Left kidney (tissue), 2 donors: Measurements from ENCODE around the gene CADPS2. TPM values are rescaled to one million over a fixed set of nuclear protein-coding genes. Genes with fewer than 3 reads are reported as not detected.

Experiments
- DNase-seq: peaks from one replicate; pipeline ENCODE4 v3.0.0-alpha.2; 2013
- polyA plus RNA-seq: library from polyadenylated mRNA; unstranded; fragments of 120-200 nt; gene quantifications from one replicate; pipeline ENCODE4 v1.2.1, GENCODE V29; 2013; ENCODE audit not compliant: insufficient read length

Gene CADPS2
- polyA plus RNA-seq, 1 donor = 51.3 TPM

DNA sequence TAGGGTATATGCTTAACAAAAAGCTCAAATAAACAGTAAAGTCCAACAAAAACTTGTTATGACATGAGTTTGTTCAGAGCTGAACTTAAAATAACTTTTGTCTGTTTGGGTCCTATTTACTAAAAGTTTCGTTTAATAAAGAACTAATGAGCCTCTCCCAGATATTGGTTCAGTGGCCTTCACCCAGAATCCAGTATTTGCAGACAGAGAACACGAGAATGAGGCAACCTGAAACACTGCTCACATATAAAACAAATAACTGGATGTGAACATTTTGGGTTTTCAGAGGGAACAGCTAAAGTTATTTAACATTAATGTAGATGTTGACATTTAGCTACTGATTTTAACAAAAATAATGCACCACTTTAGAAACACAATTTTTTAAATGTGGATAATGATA is 285.6 kb downstream of the CADPS2 start:
- no peak for DNase-seq

DNA sequence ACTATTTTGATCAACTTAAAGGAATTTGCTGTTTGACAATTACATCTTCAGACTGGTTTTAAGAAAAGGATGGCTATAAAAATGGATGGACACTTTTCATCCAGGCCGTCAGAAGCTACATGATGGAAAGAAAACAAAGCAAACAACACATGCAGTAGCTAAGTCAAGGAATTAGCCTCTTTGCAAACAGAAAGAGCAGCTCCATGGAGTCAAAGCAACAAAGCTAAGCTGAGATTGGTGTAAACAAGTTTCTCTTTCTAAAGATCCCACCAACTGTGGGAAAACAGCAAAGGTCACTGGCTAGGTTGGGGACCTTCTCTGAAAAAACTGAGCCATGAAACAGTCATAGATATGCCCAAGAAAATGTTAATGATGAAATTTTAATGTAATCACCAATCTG is 286.2 kb downstream of the CADPS2 start:
- no peak for DNase-seq

DNA sequence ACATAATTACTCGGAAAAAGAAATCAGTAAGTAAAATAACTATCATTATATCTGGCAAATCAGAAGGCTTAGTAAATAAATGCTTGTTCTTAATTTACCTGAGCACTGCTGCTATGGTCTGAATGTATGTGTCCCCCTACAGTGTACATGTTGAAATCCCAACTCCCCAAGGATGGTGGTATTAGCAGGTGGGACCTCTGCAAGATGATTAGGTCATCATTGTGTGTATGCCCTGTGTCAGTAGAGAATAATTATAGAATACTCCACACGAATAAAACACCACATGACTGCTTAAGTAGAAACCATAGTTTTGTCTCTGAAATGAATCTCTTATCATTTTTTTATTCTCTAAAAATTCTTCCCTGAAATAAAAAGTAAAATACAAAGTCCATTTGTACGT is 289.0 kb downstream of the CADPS2 start:
- no peak for DNase-seq

DNA sequence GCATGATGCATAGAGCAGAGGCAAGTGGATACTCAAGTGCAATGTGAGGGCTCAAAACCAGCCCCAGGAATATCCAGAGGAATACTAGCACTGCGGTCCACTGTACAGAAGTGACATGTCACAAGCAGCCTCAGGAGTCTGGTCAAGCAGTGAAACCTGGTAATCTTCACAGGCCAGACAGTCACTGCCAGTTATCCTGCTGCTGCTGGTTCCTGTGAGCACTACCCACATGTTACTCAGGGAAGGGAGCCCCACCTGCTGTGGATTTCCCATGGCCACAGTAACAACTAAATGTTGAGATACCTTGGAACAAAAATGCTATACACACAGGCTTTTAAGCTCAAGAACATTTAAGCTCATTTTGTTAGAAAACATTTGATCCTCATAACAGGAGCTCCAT is 290.4 kb downstream of the CADPS2 start:
- no peak for DNase-seq

DNA sequence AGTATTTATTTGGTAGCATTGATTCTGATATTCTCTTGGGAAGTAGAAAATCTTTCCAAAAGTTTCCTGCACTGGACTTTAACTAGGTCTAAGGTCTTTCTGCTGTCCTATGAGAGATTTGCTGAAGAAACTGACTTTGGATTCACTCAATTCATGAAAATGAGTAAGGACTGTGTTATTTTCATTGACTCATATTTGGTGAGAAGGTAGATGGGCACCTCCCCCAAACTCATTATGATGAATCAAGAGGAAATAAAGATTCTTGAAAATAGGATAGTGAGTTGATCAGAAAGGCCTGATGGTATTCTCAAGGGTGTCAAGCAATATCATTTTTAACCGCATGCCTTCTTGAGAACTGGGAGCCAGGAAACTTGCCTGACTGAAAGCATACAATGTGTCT is 297.6 kb downstream of the CADPS2 start:
- DNase-seq = no peak

DNA sequence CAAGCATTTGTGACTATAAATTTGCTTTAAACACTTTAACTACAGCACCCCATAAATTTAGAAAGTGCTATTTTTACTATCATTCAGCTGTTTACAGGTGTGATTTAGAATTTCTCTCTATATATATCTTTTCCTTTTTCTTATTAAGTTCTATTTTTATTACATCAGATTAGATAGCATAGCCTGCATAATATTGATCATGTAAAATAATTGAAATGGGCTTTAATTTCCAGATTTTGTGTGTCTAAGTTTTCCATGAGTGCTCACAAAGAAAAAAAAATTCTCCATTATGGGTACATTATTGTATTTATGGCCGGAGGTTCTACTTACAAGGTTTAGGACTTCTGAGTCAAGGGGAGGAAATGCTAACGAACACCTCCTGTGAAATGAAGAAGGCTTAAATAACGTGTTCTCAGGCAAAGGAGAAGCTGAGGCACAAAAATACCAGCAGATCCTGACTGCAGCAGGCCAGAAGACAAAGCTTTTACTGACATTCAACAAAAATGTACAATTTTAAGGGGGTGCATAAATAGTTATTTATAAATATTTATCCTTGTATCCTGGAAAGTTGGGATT is 301.5 kb downstream of the CADPS2 start:
- DNase-seq = peak; percentile 38

DNA sequence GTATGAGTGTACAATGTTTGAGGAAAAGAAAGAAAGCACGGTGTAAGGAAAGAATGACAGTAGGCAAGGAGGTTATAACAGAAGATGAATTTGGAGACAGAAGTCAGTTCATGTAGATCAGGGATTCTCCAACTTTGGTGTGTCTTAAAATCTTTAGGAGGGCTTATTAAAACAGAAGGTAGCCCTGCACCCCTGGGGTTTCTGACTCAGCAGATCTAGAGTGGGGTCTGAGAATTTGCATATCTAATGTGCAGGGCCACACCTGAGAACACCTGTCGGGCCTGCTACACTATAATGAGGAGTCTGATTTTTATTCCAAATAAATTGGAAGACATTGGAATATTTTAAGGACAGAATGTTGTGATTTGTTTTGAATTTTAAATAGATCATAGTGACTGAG is 307.9 kb downstream of the CADPS2 start:
- DNase-seq = no peak

DNA sequence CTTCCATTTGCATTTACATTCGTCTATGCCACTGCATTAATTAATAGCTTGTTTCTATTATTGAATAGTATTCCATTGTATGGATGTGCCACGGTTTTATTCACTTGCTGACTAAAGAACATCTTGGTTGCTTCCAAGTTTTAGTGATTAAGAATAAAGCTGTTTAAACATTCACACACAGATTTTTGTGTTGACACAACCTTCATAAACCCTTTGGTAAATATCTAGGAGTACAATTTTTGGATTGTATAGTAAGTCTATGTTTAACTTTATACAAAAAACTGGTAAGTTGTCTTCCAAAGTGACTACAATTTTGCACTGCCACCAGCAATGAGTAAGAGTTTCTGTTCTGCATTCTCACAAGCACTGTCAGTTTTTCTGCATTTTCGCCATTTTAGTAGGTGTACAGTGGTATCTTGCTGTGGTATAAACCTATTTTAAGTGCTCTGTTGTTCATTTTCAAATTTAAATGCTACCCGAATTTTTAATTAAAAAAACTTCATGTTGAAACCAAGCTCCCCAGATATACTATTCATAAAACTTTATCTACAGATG is 308.7 kb downstream of the CADPS2 start:
- DNase-seq = no peak

DNA sequence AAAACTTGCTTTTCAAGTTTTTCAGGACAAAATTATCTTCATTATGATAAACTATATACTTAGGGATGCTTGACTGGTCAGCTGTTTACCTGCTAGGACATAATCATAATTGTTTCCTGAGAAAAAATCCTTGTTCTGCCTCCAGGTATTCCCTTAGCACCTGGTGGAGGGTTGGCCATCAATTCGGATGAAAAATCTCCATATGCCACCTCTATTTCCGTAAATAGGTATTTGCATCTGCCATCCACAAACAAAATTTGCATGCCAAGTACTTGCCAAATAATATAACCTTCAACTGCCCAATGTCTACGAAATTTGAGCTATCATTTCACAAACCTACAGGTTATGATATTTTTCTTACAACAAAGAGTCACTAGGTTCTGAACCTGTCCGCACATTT is 313.6 kb downstream of the CADPS2 start:
- DNase-seq = no peak

DNA sequence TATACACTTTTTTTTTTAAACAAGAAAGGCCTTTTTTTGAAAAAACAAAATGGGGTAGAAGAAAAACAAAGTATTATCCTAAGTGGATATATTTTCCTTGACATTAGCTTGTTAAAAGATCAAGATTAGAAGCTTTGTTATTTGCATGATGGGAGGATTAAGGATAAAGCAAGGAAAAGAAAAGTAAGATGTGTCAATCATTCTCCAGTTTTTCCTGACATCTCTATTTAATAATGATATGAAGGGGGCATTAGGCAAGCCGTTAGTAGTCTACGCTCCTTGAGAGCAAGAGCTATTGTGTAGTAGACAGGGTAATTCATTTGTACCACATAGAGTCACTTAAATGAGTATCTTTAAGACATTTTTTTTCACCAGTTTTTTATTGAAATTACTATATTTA is 324.9 kb downstream of the CADPS2 start:
- DNase-seq = no peak

DNA sequence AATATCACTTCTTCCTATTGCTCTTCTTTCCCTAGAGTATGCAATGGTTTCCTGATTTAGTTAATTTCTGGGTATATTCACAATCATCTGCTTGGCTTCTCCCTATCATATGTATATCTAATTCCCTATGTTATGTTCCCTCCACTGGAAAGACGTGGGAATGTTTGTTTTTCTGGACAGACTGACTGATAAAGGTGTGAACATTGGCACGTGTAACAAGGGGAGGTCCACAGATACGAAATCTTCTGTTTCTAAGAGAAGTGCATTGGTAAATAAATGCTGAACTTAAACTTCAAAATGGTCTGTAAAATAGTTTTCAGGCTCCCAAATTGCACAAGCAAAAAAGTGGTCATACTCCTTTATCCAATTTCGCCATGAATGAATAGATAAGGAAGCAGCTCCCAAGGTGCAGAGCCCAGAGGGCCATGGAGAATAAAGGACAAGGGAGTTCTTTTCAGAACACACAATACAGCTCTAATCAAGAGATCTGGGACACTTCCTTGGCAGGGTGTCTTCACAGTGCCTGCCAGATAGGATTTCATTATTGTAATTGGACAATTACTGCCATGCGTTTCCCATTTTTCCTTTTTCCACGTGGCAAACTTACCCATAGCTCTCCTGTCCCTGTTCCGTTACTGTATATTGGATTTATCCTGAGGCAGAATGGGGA is 329.3 kb downstream of the CADPS2 start:
- DNase-seq = no peak

DNA sequence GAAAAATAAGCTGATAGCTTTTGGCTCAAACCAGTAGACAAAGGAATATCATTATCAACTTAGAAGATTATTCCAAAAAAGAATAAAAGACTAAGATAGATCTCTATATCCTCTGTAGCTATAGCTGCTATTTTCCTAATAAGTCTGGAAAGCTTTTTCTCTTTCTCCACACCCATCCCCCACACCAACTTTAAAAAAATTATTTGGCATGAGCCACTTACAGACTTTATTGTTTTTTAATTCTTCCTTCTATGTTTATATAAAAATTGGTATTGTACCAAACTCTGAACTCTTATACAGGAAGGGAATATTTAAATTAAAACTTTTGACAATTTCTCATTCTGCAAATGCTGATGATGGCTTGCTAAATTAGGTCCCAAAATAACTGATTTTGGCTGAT is 330.0 kb downstream of the CADPS2 start:
- DNase-seq = no peak

DNA sequence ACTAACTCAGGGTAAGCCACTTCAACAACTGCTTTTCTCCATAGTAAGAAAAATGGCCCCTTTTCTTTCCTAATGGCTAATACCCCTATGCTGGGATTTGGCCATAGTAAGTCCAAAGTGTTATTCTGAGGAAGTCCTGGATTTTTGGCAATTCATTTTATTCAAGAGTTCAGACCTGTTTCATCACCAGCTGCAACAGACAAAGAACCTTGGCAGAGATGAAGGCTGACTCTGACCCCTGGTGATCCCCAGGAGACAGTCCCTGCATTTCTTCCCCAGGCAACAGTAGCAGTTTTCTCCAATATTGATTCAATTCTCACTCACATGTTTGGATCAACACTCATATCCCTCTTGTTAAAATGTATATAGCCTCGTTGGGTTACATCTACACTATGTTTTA is 332.5 kb downstream of the CADPS2 start:
- no peak for DNase-seq

DNA sequence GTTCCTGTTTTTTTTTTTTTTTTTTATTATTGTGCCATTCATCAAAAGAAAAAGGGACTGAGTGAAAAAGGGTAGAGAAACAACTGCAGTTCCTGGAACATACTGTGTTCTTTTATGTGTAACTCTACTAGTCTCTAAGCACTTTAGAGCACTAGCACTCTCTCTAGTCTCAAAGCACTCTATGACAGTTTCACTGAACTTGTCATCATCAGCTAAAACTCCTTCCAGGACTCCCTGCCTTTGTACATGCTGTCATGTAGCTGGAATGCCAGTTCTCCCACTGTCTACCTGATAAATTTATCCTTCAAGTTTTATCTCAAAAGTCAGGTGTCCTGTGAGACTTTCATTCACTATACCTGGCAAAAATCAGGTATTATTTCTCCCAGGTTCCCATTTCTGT is 333.5 kb downstream of the CADPS2 start:
- DNase-seq = no peak

DNA sequence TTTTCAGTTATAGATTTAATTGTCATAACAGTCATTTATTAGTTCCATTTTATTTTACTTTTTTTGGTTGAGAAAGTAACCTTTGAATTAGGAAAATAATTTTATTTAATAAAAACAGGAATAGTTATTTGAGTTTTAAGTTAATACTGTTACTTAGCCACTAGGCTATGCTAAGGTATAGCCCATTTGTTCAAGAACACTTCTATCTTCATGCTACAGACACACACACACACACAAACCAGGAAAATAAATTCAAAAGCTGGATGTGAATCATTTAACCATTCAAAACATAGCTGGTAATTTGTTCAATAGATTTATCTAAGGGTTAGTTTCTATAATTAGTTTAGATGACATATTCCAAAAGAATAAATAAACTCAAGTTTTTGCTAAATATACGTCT is 335.7 kb downstream of the CADPS2 start:
- no peak for DNase-seq

DNA sequence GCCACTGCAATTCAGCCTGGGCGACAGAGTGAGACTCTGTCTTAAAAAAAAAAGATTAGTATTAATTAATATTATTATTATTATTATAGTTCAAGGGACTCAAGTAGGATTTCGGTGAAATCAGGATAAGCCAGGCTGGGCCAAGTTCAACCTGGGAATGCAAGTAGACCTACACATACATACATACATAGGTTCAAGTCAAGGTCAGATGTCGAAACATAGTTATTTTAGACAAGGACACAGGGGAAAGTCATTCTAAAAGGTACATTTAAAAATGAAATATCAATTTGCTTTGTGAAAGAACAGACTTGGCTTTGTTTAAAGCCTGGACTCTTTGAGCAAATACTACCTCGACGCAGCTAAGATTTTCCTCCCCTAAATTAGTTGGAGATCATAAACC is 336.7 kb downstream of the CADPS2 start:
- no peak for DNase-seq

DNA sequence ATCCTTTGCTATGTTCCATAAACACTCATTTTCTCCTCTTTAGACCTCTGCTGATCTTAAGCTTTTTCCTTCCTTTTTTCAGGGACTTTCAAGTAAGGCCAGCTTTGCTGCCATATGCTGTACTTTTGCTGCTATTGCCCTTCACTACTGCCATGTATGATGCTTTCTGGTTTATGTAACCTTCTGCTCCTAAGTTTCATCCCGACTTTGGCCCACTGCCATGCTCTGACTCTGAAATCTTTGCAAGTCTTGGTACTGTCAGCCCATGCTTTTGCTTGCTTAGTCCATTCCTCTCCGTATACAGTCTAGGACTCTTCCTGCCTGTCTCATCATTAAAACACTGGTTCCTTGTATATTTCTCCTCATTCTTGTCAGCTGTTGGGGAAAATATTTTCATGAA is 339.8 kb downstream of the CADPS2 start:
- DNase-seq = no peak

DNA sequence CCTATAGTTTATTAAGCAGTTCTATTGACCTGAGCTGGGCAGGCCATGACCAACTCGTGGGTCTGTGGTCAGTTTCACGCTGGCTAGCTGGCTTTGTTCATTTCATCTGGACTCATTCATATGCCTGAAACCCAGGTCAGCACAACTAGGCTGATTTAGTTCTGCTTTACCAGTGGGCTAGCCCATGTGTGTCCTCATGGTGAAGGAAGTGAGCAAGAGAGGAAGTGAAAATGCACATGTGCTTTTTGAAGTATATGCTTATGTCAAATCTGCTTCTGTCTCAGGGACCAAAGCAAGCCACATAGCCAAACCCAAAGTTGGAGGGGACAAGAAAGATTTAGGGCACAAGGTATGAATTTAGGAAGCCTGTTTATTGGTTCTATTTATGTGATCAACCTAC is 341.8 kb downstream of the CADPS2 start:
- DNase-seq = no peak

DNA sequence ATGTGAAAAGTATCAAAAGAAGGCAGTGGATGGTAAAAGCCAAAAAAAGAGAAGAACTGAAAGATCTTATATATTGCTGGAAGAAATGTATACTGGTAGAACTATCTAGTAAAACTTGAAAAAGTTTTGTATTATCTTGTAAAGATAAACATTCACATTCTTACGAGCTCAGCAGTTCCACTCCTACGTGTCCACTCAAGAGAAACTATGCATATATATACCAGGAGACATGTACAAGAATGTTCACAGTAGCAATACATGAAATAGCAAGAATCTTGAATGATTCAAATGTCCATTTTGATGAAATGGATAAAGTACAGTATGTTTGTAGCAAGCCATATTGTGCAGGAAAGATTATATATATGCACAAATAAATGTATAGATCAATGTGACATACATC is 342.4 kb downstream of the CADPS2 start:
- DNase-seq = no peak

DNA sequence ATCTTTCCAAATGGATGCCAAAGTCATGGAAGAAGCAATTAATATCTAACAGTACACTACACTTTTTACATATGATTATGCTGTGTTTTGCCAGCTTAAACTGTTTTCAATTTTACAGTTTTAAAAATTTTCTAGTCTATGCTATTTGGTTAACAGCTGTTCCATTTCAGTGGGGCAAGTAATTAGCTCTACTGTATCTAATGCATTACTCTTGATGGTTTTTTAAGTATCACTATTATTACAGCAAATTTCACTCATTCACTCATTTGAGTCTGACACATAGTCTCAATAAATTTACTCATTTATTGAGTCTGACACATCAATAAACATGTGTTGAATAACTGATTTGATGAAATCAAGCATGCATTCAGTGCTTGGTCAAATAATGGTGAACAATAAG is 343.1 kb downstream of the CADPS2 start:
- no peak for DNase-seq

DNA sequence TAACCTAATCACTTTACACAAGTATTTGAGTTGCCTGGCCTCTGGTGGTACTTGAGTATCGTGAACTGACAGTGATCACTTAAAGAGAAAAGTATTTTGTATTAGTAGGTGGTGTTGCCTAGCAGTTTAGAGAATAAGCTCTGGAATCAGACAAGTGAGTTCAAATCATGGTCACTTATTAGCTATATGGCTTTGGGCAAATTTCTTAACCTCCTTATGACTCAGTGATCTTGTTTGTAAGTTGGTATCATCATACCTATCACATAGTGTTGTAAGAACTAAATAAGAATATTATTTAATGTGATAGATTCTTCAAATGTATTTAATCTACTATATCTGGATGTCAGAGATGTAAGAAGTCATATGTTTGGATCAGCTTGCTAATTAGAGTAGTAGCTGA is 351.2 kb downstream of the CADPS2 start:
- no peak for DNase-seq

DNA sequence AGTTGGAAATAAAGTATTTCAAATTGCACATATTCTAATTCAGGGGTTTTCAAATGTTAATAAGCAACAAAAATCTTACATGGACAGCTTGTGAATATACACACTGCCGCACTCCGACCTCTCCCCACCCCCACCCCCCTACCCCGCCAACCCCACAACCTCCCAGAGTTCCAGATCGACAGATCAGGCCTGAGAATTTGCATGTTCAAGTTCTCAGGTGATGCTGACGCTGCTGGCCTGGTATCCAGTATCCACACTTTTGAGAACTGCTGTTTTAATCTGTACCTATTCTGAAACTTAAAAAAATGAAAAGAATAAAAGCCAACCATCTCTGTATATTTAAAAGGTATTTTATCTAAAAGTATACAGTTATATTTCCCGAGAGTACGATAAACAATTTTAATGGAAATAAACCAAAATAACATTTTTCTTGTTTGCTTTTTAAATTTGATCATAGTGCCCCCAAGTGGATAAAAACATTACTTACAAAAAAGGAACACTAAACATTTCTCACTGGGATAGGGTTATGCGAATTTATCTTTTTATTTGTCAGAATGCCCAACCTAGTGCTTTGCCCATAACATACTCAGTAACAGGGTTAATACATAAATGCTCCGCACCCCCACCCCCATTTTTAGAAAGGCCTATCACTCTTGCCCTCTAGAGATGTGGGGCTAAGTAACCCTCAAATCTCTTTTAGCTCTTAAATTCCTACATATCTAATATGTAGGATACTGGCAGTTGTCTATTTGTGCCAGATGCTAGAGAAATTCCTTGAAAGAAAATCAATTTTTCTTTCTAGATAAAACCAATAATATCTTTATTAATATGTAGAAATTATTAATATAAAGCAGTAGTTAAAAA is 353.6 kb downstream of the CADPS2 start:
- DNase-seq = no peak

DNA sequence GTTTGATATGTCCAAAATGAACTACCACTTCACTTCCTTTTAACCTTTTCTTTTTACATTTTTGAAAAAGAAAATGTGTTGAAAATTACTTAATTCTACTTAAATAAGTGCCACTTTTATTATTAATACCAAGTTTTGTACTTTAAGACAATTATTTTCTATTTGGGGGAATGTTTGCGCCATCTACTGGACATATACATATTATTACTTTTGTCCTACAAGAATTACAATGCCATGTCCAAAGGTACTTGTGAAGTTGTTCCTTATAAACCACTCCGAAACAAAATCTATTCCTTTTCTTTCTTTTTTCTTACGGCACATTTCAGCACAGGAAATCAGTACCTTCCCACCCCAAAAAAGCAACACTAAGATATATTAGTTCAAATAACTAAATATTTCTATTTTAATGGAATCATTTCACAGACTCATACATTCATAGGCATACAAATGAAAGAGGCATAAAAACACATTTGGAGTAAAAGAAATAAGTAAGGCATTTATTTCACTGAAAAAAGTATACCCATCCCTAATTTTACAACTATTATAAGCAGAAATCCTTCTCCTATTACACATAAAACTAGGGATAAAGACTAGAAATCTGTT is 357.3 kb downstream of the CADPS2 start:
- DNase-seq = peak; percentile 25
